HG03135 (cell line): ENCODE measurements around the gene WFIKKN1.
A peak's percentile ranks its signal among the peaks of the same experiment; 100 is the strongest.

ENCODE experiments used
- ATAC-seq: cut with Tn5 transposase; IDR thresholded peaks from one replicate; pipeline ENCODE4 v1.9.1; 2021; ENCODE audit warnings: mild to moderate bottlenecking, moderate library complexity; ENCODE audit not compliant: unreplicated experiment

Gene WFIKKN1

DNA sequence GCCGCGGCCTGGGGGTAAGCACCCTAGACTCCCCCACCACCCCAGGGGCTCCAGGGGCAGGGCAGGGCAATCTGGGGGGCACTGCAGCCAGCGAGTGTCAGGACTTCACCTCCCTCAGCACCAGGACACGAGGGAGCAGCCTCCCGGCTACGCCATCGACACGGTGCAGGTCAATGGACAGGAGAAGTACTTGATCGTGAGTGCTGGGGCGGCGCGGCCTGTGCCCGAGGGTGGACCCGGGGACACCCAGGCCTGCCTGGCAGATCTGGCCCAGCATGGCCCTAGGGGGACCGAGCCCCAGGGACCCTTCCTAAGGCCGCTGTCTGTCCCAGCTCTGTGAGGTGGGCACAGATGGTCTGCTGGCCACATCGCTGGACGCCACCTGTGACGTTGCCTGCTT, 41.6 kb downstream of the WFIKKN1 start:
- ATAC-seq: no peak

DNA sequence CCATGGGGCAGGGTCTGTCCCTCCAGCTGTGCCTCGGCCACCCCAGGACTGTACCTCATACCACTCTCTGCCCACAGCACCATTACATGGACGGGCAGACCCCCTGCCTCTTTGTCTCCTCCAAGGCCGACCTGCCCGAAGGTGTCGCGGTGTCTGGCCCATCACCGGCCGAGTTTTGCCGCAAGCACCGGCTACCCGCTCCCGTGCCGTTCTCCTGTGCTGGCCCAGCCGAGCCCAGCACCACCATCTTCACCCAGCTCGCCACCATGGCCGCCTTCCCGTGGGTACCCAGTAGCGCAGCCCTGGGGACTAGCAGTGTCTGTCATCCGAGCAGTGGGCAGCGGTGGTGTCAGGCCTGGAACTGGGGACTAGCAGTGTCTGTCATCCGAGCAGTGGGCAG, 42.1 kb downstream of the WFIKKN1 start:
- ATAC-seq: no peak

DNA sequence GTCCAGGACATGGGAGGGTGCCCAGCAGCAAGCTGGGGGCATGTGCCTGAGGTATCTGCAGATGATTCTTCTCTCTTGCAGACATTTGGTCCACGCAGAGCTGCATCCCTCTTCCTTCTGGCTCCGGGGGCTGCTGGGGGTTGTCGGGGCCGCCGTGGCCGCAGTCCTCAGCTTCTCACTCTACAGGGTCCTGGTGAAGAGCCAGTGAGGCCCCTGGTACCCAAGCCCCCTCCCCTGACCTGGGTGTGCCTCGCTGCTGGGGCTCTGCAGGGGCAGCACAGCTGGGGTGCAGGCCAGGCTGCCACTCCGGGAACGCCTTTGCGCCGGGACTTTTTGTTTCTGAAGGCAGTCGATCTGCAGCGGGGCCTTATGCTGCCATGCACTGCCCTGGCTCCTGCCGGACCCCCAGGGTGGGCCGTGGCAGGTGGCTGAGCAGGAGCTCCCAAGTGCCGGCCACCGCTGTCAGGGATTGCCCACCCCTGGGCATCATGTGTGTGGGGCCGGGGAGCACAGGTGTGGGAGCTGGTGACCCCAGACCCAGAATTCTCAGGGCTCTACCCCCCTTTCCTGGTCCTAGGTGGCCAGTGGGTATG, 42.7 kb downstream of the WFIKKN1 start:
- no peak for ATAC-seq

DNA sequence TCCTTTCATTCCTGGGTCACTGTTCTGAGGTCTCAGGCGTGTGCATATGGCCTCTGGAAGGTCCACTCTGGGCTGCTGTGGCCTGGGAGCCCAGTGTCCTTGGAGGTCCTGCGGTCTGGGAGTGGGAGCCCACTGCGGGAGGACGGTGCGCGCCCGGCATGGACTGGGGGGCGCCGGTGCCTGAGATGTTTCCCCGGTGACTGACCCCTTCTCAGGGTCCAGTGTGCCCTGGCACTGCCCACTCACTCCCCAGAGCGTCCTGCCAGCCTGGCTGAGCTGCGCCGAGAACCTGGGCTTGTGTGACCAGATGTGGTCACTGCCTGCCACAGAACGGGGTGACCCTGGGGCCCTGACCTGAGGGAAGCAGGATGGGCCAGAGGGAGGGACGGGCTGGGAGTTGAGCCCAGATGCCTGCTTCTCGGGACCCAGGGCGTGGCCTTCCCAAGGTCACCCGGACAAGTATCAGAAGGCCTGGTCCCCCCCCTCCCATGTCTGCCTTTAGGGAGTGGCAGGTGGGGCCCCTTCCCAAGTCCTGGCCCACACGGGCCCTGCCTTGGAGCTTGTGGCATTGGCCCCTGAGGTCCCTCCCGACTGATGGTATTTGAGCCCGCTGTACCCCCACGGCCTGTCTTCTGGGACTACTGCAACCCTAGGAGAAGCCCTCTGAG, 43.6 kb downstream of the WFIKKN1 start:
- ATAC-seq: no peak

DNA sequence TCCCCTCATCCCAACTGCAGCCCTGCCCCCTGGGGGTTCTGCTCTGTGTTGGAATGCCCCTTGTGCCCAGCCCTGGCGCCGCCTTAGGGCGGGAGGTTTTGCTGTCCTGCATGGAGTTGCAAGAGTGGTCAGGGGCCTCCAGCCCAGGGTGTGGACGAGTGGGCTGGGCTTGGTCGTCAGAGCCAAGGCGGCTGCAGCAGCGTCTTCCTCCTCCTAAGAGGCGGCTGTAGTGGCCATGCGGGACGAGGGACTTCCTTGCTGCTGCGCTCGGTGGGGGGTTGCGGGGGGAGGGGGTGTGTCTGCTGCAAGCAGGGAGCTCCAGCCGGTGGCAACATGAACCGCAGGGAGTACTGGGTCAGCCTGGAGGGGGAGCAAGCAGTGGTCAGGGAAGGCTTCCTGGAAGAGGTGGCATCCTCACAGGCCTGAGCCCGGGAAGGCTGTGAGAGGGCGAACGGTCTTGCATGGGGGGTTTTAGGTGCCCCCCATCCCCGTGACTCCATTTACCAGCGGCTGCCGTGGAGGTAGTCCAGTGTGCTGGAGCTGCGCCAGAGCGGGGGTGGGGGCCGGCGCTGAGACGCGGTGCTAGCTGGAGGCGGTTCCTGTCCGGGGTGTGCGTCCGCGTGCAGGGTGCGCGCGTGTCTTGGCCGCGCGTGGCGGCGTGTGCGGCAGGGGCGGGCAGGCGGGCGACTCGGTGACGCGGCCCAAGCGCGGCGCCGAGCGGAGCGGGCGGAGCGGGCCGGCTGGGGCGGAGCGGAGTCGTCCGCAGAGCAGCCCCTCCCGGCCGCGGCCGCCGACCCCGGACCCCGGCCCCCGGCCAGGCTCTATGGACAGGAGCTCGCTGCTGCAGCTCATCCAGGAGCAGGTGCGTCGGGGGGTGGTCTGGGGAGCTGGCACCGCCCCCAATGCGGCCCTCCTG, 44.4 kb downstream of the WFIKKN1 start, which contains the start of gene RHBDL1:
Gene RHBDL1, plus strand, starts transcription at position 704 of the 916 bp plus-strand sequence. Its CDS starts 120 bp downstream, at position 824.
- no peak for ATAC-seq

DNA sequence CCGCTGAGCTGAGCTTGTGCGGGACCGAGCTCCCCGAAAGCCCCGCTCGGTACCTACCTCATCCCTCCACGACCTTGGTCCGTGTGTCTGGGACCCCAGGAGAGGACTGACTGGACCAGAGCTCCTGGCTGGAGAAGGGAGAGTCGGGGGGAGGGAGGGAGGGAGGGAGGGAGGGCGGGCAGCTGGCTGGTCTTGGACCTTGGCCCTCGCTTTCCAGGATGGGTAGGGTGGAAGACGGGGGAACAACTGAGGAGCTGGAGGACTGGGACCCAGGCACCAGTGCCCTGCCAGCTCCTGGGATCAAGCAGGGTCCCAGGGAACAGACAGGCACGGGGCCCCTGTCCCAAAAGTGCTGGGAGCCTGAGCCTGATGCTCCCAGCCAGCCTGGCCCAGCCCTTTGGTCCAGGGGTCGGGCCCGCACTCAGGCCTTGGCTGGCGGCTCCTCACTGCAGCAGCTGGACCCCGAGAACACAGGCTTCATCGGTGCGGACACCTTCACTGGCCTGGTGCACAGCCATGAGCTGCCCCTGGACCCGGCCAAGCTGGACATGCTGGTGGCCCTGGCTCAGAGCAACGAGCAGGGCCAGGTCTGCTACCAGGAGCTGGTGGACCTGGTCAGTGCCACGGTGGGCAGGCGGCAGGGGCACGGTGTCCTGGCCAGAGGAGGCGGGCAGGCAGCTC, 45.2 kb downstream of the WFIKKN1 start:
- no peak for ATAC-seq

DNA sequence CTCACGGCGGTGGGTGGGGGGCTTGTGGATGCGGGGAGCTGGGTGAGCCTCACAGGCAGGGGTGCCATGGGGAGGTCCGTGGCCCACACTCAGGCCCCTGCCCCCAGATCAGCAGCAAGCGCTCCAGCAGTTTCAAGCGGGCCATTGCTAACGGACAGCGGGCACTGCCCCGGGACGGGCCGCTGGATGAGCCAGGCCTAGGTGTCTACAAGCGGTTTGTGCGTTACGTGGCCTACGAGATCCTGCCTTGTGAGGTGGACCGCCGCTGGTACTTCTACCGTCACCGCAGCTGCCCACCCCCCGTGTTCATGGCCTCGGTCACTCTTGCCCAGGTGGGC, 45.7 kb downstream of the WFIKKN1 start:
- no peak for ATAC-seq

DNA sequence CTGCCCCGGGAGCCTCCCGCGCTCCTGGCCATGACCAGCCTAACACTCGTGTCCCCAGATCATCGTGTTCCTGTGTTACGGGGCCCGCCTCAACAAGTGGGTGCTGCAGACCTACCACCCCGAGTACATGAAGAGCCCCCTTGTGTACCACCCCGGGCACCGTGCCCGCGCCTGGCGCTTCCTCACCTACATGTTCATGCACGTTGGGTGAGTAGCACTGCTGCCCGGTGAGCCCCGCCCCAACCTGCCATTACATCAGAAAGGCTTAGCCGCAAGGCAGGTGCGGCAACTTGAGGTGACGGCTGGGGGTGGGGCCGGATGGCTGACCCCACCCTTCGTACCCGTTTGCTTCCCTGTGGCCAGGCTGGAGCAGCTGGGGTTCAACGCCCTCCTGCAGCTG, 46.1 kb downstream of the WFIKKN1 start:
- ATAC-seq: no peak

DNA sequence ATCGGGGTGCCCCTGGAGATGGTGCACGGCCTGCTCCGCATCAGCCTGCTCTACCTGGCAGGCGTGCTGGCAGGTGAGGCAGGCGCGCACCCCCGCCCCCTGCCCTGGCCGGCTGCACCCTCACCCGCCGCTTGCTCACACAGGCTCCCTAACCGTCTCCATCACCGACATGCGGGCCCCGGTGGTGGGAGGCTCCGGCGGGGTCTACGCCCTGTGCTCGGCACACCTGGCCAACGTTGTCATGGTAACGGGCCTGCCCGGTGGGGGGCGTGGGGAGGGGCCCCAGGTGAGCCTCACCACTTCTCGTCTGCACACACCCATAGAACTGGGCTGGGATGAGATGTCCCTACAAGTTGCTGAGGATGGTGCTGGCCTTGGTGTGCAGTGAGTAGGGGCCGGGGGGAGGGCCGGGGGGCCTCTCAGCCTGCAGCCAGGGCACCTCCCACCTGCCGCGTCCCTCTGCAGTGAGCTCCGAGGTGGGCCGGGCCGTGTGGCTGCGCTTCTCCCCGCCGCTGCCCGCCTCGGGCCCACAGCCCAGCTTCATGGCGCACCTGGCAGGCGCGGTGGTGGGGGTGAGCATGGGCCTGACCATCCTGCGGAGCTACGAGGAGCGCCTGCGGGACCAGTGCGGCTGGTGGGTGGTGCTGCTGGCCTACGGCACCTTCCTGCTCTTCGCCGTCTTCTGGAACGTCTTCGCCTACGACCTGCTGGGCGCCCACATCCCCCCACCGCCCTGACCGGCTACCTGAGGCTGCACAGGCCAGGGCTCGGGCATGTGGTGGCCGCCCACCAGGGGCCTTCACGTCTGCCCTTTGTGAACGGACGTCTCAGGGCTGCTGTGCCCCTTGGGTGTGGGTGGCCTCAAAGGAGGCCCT, 46.8 kb downstream of the WFIKKN1 start:
- no peak for ATAC-seq

DNA sequence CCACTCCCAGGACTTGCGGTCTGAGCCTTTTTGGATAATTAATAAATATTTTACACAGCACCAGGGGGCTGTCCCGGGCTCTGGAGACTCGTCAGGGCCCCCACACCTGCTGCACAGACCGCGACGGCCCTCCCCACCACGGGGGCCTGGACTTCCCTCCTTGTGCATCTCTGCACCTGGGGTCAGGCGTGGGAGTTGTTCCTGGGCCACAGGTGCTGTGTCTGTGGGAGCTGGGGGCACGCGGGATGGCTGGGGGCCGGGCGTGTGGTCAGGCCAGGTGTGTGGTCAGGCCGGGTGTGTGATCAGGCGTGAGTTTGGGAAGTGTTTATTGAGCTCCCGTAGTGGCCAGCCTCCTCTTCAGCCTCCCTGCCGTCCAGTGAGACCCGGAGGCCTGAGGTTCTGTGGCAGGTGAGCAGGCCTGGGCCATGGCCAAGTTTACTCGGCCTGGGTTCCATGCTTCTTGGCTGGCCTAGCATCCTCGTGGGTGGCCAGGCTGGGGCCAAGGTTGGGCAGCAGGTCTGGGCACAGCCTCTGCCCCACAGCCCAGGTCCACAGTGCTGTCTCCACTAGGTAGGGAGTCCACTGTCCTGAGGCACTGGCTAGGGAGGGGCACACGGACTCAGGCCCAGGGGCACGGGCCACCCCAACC, 47.5 kb downstream of the WFIKKN1 start:
- no peak for ATAC-seq

DNA sequence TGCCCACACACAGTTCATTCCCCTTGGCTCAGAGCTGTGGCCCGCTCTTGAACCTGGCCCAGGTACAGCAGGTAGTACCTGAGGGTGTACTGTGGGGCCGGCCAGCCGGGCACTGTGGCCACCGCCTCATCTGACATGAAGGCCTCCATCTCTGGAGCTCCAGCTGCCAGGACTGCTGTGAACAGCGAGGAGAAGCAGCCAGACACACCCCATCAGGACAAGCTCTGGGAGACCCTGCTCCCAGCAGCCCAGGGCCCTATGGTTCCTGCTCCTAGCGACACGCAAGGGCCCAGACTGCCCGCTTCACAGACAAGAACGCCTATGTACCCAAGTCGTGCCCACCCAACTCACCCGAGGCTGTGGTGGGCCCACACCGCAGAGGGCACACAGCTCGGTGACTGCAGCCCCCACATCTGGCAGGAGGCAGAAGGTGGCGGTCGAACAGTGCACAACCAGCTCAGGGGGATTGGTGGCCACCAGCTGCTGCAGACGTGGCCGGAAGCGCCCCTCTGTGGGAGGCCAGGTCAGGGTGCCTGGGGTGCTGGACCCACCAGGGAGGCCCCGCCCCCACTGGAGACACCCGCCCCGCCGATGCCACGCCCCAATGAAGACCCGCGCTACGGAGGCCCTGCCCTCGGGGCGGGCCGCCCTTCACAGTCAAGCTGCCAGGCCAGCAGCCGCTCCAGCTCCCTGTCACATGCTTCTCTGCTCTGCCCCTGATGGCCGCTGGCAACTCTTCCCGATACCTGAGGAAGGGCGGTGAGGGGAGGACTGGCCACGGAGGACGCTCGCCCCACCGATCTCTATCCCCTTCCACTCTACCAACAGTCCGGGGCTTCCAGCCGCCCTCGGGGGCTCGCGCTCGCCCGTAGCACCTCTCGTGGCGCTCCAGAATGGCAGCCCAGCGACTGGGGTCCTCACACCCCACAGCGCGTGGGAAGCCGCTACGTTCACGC, 48.4 kb downstream of the WFIKKN1 start:
- ATAC-seq: no peak

DNA sequence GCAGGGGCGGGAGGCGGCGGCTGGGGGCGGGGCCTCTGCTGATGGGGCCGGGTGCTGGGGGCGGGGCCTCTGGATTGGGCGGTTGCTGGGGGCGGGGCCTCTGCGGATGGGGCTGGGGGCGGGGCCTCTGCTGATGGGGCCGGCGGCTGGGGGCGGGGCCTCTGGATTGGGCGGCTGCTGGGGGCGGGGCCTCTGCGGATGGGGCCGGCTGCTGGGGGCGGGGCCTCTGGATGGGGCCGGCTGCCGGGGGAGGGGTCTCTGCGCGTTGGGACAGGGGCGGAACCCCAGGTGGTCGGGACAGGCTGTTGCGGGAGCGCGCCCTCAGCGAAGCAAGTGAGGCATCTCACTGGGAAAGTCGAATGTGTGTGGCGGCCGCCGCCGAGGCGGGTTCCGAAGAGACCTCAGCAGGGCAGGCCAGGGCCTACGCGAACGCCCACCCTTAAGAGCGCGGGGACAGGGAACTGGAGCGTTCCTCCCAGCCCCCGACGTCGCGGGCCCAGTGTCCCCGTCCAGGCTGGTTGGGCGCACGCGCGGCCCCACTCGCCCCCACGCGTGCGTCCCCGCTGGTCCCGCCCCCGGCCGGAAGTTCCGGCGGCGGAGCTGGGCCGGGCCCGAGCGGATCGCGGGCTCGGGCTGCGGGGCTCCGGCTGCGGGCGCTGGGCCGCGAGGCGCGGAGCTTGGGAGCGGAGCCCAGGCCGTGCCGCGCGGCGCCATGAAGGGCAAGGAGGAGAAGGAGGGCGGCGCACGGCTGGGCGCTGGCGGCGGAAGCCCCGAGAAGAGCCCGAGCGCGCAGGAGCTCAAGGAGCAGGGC, 49.2 kb downstream of the WFIKKN1 start, which contains the start of gene STUB1:
Gene STUB1, plus strand, starts transcription at position 597 of the 811 bp plus-strand sequence. Its CDS starts 116 bp downstream, at position 713.
- ATAC-seq: peak; percentile 35

DNA sequence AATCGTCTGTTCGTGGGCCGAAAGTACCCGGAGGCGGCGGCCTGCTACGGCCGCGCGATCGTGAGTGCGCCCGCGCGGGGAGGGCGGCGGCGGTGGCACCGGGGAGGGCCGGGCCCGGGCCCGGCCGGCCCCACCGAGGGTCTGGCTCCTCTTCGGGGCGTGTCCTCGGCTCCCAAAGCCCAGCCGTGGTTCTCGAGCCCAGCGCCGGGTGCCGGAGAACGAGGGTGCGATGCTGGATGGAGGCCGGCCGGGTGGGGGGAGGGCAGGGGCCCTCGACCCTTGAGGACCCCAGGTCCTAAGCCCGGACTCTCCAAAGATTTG, 49.8 kb downstream of the WFIKKN1 start:
- no peak for ATAC-seq

DNA sequence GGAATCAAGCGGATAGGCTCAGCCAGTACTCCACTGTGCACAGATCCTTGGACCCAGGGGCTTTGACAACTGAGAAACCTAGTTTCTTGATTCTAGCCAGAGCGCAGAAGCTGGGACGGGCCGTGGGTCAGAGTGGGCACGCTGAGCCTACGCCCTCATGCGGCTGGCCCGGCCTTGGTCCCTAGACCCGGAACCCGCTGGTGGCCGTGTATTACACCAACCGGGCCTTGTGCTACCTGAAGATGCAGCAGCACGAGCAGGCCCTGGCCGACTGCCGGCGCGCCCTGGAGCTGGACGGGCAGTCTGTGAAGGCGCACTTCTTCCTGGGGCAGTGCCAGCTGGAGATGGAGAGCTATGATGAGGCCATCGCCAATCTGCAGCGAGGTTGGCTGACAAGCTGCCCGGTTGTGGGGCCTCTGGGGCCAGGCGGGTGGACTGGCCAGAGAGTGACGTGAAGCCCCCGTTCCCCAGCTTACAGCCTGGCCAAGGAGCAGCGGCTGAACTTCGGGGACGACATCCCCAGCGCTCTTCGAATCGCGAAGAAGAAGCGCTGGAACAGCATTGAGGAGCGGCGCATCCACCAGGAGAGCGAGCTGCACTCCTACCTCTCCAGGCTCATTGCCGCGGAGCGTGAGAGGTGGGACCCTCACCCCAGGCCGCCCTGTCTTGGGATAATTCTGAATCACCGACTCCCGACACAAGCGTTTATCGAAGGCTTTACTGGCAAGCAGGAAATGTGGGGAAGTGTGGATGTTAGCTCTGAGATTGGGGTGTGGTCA, 50.4 kb downstream of the WFIKKN1 start:
- no peak for ATAC-seq

DNA sequence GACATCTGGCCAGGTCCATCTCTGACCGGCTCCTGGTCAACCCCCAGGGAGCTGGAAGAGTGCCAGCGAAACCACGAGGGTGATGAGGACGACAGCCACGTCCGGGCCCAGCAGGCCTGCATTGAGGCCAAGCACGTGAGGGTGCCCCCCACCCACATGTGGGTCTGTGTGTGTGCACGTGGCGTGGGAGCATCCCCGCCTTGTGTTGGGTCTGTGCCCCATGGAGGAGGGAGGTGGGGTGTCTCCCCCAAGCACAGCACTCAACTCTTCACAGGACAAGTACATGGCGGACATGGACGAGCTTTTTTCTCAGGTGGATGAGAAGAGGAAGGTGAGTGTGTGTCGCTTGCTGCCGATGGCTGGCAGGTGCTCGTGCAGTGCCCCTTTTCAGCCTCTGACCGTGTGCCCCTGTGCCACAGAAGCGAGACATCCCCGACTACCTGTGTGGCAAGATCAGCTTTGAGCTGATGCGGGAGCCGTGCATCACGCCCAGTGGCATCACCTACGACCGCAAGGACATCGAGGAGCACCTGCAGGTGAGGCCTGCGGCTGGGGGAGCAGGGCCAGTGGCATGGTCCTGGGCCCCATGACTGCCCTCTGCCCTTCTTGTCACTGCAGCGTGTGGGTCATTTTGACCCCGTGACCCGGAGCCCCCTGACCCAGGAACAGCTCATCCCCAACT, 51.1 kb downstream of the WFIKKN1 start:
- no peak for ATAC-seq
